GM12873 (cell line): Measurements from ENCODE around the gene SLC30A7.

Source experiments
- TF ChIP-seq, protein P1 (sequence below): IDR thresholded peaks from 2 replicates; pipeline ENCODE4 v1.5.1; 2012; ENCODE audit warnings: low read depth, mild to moderate bottlenecking, moderate library complexity, low read length, control low read depth; ENCODE audit not compliant: insufficient read depth; ENCODE audit errors: missing control alignments

The SLC30A7 gene

DNA sequence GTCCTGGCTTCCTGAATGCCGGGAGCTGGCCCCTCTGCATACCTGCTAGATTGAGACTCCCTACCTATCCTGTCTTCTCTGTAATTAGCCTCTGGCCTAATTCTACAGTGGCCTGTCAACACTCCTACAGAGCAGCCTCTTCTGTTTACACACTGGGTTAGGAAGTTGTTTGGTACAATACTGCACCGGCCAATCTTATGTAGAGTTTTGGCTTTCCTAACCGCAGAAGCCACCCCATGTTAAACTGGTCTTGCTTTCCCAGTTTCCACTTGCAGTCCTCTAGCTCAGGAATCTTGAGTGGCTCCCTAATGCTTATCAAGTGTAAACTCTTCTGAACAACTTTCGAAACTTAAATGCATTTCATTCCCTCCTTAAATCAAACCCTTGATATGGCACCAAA, 86.9 kb downstream of the SLC30A7 start:
- TF ChIP-seq, protein P1, sequence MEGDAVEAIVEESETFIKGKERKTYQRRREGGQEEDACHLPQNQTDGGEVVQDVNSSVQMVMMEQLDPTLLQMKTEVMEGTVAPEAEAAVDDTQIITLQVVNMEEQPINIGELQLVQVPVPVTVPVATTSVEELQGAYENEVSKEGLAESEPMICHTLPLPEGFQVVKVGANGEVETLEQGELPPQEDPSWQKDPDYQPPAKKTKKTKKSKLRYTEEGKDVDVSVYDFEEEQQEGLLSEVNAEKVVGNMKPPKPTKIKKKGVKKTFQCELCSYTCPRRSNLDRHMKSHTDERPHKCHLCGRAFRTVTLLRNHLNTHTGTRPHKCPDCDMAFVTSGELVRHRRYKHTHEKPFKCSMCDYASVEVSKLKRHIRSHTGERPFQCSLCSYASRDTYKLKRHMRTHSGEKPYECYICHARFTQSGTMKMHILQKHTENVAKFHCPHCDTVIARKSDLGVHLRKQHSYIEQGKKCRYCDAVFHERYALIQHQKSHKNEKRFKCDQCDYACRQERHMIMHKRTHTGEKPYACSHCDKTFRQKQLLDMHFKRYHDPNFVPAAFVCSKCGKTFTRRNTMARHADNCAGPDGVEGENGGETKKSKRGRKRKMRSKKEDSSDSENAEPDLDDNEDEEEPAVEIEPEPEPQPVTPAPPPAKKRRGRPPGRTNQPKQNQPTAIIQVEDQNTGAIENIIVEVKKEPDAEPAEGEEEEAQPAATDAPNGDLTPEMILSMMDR, result no peak

DNA sequence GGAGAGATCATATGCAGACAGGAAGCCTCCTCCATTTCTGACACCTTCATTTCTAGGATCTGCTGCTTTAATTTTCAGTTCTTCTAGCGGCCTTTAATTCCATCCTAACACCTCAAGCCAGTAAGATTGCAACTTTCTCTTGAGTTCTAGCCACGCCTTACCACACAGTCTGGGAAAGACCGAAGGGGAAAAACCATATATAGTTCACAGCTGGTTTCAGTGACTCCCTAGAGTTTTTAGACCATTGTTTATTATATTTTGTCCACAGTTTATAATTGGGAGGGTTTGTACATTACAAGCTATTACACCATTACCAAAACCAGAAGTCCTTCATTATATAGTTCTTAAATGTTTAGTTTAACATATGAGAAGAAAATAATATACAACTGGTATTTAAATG, 92.2 kb downstream of the SLC30A7 start:
- TF ChIP-seq, protein P1, result no peak

GRCh38 chr1:100989306-100990077, 93.6 kb downstream of the SLC30A7 start:
- TF ChIP-seq, protein P1, result no peak

- TF ChIP-seq, protein P1, result no peak
Observed at GRCh38 chr1:100995198-100995988, 99.5 kb downstream of the SLC30A7 start.

DNA sequence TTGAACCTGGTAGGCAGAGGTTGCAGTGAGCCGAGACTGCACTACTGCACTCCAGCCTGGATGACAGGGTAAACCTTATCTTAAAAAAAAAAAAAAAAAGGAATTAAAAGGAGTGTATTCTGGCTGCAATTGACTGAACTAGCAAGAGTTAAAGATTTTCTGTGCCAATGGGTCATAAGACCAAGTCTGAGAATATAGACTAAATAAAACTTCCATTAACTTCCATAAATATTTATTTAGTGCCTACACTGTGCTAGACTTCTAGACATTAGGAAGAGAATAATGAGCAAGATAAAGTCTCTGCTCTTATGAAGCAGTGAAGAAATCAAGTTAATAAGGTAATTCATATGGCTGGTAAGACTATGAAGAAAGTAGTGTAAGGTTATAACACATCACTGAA, 102.5 kb downstream of the SLC30A7 start:
- TF ChIP-seq, protein P1, result no peak

DNA sequence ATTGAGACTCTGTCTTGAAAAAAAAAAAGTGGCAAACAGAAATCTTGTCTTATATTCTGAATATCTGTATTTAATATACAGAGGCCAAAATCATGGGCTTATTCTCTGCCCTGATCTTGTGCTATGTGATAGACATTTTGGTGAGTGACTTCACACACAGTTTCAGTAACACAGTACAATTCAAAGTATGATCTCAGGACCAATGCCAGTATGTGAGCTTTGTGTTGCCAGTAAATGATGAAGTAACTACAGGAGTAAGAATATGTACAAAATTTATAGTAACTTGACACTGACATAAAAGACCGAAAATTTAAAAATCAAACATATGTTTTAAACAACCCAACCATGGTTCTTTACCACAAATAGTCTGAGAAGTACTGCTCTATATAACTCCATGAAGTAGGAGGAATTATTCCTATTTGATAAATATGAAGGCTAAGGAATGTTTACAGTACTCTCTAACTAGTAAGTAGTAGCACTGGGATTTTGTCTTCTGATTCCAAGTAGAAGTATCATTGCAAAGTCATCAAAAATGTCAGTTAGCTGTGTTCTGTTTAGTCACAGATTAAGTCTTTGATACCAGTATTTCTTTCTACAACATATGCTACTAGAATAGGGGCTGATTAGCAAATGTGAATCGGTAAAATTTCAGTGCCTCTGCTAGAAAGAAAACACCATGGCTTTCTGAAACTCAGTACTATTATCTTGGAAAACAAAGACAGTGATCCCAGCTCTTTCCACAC, 104.4 kb downstream of the SLC30A7 start:
- TF ChIP-seq, protein P1, result no peak

DNA sequence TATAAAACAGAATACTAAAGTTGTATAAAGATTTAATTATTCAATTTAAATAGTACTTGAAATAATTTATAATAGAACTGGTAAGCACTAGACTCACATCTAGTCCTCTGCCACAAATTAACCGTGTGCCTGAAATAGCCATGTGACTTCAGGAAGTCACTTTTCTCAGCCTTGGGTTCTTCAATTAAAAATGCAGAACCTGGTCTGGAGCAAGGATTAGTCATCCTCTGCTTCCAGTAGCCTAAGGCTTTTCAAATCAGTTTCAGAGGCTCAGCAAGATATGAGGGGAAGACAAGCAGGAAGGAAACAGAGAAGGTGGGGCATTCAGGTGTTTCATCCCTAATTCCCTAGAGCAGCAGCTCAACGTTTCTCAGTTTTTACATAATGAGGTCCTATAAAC, 106.7 kb downstream of the SLC30A7 start:
- TF ChIP-seq, protein P1, result no peak
